ENCODE results near the gene EFHB. TPM values are rescaled to one million over a fixed set of nuclear protein-coding genes. Genes with fewer than 3 reads are reported as not detected.

Gene EFHB
- not detected for total RNA-seq

- in situ Hi-C loops (cut with MboI; ENCODE audit: low sequenced_read_pairs in 4 of 4) (loop anchor here in 1 of 4 donors (25.0 kb wide), 1 partner anchor 253 kb away; the partner anchor contains the start of gene SGO1), intact Hi-C loops (cut with DNase I; ENCODE audit: low total_unique reads) (no loop called here)
- TF ChIP-seq CTCF (IDR thresholded peaks at IDR 0.05 in 4 of 5, conservative IDR thresholded peaks at IDR 0.05 in 1 of 5) (no peak), POLR2A (IDR thresholded peaks at IDR 0.05) (no peak)
- no peak within 1 kb of the TSS for H3K4me3 ChIP-seq
- no peak for ATAC-seq
- no peaks in the 10 kb centered on the region for H3K36me3 ChIP-seq
- no peak within 1 kb of the TSS for H3K27ac ChIP-seq
- H3K4me1 ChIP-seq = no peaks in the 10 kb centered on the region
- no peaks in the 10 kb centered on the region for H3K9me3 ChIP-seq
- DNase-seq = no peak
- H3K27me3 ChIP-seq = no peaks in the 10 kb centered on the region
Measured at GRCh38 chr3:19934098-19934566, at the start of gene EFHB. TSS of gene EFHB (minus strand) at chr3:19934217. CDS start at chr3:19934018, 199 bp downstream.

- in situ Hi-C loops (cut with MboI; ENCODE audit: low sequenced_read_pairs in 4 of 4) (no loop called here), intact Hi-C loops (cut with DNase I; ENCODE audit: low total_unique reads) (no loop called here)
- Histone ChIP-seq H3K9me3 (no peaks in the 10 kb centered on the region), H3K4me3 (no peak overlapping the region), H3K27ac (no peak overlapping the region), H3K36me3 (peaks cover 0 to 30% of the 10 kb centered on the region in 2 donors), H3K4me1 (no peaks in the 10 kb centered on the region), H3K27me3 (no peaks in the 10 kb centered on the region)
- DNase-seq (no peak), ATAC-seq (no peak)
- TF ChIP-seq CTCF (IDR thresholded peaks at IDR 0.05 in 4 of 5, conservative IDR thresholded peaks at IDR 0.05 in 1 of 5) (no peak), POLR2A (IDR thresholded peaks at IDR 0.05) (no peak)
Measured at GRCh38 chr3:19972054-19972453, 38.0 kb upstream of the EFHB start.

GRCh38 chr3:19970327-19970726 lies 36.3 kb upstream of the EFHB start:
- TF ChIP-seq CTCF (IDR thresholded peaks at IDR 0.05 in 4 of 5, conservative IDR thresholded peaks at IDR 0.05 in 1 of 5) (no peak), POLR2A (IDR thresholded peaks at IDR 0.05) (no peak)
- Histone ChIP-seq H3K4me3 (no peak overlapping the region), H3K27me3 (no peaks in the 10 kb centered on the region), H3K4me1 (no peaks in the 10 kb centered on the region), H3K9me3 (no peaks in the 10 kb centered on the region), H3K27ac (no peak overlapping the region), H3K36me3 (peaks cover 0 to 13% of the 10 kb centered on the region in 2 donors)
- in situ Hi-C loops (cut with MboI; ENCODE audit: low sequenced_read_pairs in 4 of 4) = no loop called here
- DNase-seq (no peak), ATAC-seq (no peak)
- intact Hi-C loops (cut with DNase I; ENCODE audit: low total_unique reads) = no loop called here

- DNase-seq (no peak), ATAC-seq (no peak)
- TF ChIP-seq POLR2A (IDR thresholded peaks at IDR 0.05) (no peak), CTCF (IDR thresholded peaks at IDR 0.05 in 4 of 5, conservative IDR thresholded peaks at IDR 0.05 in 1 of 5) (no peak)
- peaks cover 0 to 2% of the 10 kb centered on the region in 2 donors for H3K4me1 ChIP-seq
- H3K27ac ChIP-seq = no peak overlapping the region
- H3K27me3 ChIP-seq = no peaks in the 10 kb centered on the region
- intact Hi-C loops (cut with DNase I; ENCODE audit: low total_unique reads) (no loop called here), in situ Hi-C loops (cut with MboI; ENCODE audit: low sequenced_read_pairs in 4 of 4) (no loop called here)
- H3K9me3 ChIP-seq = no peaks in the 10 kb centered on the region
- no peaks in the 10 kb centered on the region for H3K36me3 ChIP-seq
- H3K4me3 ChIP-seq = no peak overlapping the region
Measured at GRCh38 chr3:19967812-19968211, 33.8 kb upstream of the EFHB start.

GRCh38 chr3:19967208-19967607 lies 33.2 kb upstream of the EFHB start:
- Histone ChIP-seq H3K36me3 (no peaks in the 10 kb centered on the region), H3K27ac (no peak overlapping the region), H3K27me3 (no peaks in the 10 kb centered on the region), H3K9me3 (no peaks in the 10 kb centered on the region), H3K4me1 (peaks cover 0 to 6% of the 10 kb centered on the region in 2 donors), H3K4me3 (no peak overlapping the region)
- ATAC-seq (no peak), DNase-seq (no peak)
- intact Hi-C loops (cut with DNase I; ENCODE audit: low total_unique reads) (no loop called here), in situ Hi-C loops (cut with MboI; ENCODE audit: low sequenced_read_pairs in 4 of 4) (no loop called here)
- no peak for TF ChIP-seq POLR2A (IDR thresholded peaks at IDR 0.05)
- no peak for TF ChIP-seq CTCF (IDR thresholded peaks at IDR 0.05 in 4 of 5, conservative IDR thresholded peaks at IDR 0.05 in 1 of 5)

Measured in gastrocnemius medialis (tissue), 4 donors.